Measurements from ENCODE around the gene ASB2.

The ASB2 gene

DNA sequence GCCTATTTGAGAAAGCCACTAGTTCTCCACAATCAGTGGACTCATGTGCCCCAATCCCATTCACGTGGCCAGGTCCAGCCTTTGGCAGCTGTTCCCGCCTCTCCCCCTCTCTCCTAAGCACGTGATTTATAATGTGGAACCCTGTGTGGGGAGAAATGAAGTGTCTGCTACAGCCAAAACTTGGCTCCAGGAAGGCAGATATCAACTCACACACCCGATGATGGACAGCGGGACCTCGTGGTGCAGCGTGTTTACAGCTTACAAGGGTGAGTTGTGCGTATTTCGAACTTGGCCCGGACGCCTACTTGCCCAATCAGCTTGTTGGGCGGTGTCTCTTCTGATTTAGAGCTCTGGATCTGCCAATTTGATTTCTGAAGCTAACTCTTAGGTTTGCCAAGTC lies 87.4 kb downstream of the ASB2 start:
- in situ Hi-C loops (cut with MboI; ENCODE audit: low sequenced_read_pairs) = loop anchor here (25.0 kb wide), 1 partner anchor 227 kb away; no protein-coding TSS in a partner anchor

DNA sequence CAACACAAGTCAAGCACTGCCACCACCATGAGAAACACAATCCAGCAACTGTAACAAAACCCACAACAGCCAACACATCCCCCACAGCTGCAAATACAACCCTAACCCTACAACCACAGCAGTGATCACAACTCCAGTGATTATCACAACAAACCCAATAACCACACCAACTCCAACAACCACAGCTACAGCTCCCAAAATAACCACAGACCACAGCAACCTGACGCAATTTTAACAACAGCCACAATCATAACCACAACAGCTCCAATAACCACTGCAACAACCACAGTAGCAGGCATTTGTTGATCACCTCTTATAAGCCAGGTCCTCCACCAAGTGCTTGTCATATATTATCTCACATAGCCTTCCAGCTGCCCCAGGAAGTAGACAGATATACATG lies 91.4 kb downstream of the ASB2 start:
- in situ Hi-C loops (cut with MboI; ENCODE audit: low sequenced_read_pairs) = loop anchor here (25.0 kb wide), 1 partner anchor 223 kb away; no protein-coding TSS in a partner anchor

Data from HL-60/S4 treated with phorbol 12-myristate 13-acetate at 8.2 ng/mL for 4 days and 3 days (cell line).